Measurements from ENCODE around the gene KCP.

KCP gene

DNA sequence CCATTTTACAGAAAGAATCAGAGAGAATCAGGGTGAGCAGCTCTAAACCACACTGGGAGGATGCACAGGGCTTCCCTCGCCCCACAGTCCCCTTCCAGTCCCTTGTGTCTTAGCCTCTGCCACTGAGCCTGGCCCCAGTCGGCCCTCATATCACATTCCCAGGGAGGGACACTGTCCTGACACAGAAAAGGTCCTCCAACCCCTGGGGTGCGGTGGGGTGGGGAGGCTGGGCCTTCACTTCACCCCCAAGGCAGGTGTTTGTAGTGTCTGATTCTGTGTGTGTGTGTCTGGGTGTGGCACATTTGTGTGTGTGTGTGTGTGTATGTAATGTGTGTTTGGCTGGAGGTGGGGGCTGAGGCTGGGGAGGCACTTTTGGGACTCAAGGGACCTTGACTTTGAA lies 1.8 kb upstream of the KCP start:
- Histone ChIP-seq H3K27me3 (replicated peaks; ENCODE audit: control insufficient read depth, insufficient read depth, low read length) (no peaks in the 10 kb centered on the region), H3K4me3 (replicated peaks; ENCODE audit: low read depth, low read length) (no peak overlapping the region), H3K36me3 (ENCODE audit: control insufficient read depth, insufficient read depth, low read length) (no peaks in the 10 kb centered on the region)
- no peak for DNase-seq (ENCODE audit: extremely low read depth, insufficient read length)
- no peak for TF ChIP-seq CTCF (IDR thresholded peaks at IDR 0.05; ENCODE audit: insufficient read depth, low read length, poor library complexity, severe bottlenecking)

DNA sequence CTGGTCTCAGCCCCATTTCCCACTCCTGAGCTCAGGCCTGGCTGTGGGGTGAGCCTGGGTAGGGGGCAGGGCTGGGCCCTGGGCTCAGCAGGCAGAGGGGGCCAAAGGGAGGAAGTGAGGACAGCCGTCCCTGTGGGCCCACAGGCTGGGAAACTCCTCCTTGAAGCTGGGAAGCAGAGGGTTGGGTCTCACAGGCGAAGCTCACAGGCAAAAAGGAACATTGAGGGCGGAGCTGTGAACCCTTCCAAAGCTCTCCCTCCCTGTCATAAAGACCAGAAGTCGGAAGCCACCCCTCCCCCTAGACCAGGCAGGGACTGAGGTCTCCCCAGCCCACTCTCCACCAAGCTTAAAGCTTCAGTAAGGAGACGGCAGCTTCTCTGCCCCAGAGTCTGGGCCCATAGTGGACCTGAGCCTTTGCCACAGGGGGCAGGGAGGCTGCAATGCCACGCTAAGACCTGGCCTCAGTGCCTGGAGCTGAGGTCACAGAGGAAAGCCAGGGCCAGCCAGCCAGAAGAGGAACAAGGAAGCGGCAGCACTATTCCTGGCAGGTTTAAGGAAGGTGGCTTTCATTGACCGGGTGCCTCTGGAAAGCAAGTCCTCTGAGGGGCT lies 1.0 kb upstream of the KCP start:
- H3K36me3 ChIP-seq (ENCODE audit: control insufficient read depth, insufficient read depth, low read length): no peaks in the 10 kb centered on the region
- TF ChIP-seq CTCF (IDR thresholded peaks at IDR 0.05; ENCODE audit: insufficient read depth, low read length, poor library complexity, severe bottlenecking): no peak
- no peaks in the 10 kb centered on the region for H3K27me3 ChIP-seq (replicated peaks; ENCODE audit: control insufficient read depth, insufficient read depth, low read length)
- no peak for DNase-seq (ENCODE audit: extremely low read depth, insufficient read length)
- H3K4me3 ChIP-seq (replicated peaks; ENCODE audit: low read depth, low read length): no peak overlapping the region

DNA sequence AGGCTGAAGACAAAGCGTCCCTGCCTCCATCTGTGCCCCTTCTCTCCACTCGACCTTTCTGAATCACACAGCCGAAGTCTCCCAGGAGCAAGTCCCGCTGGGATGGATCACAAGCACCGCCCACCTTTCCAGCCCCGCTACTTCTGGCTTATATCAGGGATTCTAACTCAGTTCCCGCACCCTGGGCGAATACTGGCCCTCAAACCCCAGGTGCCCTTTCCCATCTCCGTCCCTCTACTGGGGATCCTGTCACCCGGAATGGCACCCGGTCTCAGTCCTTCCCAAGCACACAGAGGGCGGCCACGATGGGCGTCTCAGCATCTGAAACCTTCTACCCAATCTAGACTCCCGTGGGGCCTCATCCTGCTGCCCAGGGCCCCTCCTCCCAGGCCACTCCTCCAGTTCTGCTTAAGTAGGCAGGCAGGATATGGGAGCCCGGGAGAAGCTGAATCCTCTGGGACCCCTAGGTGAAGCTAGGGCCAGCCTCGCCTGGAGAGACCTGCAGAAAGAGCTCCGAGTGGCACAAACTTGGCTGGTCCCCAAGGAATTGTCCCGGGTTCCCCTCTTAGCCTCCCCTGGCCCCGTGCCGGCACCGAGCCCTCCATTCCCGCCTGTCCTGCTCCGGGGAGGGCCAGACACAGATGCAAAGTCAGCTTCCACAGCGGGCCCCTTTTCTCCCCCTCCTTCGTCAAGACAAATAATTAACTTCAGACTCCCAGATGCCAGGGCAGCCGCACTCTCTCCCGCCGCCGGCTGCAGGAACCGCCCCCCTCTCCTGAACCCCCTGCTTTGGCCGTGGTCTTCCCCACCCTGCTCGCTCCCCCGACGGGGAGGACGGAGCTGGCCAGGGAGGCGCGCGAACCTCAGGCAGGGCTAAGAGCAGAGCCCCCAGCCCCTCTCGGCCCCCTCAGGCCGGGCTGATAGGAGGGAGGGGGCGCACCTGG lies 612 bp downstream of the KCP start:
- DNase-seq (ENCODE audit: extremely low read depth, insufficient read length): no peak
- Histone ChIP-seq H3K36me3 (ENCODE audit: control insufficient read depth, insufficient read depth, low read length) (no peaks in the 10 kb centered on the region), H3K4me3 (replicated peaks; ENCODE audit: low read depth, low read length) (no peak overlapping the region), H3K27me3 (replicated peaks; ENCODE audit: control insufficient read depth, insufficient read depth, low read length) (no peaks in the 10 kb centered on the region)
- no peak for TF ChIP-seq CTCF (IDR thresholded peaks at IDR 0.05; ENCODE audit: insufficient read depth, low read length, poor library complexity, severe bottlenecking)

GRCh38 chr7:128908750-128909624 lies 1.5 kb downstream of the KCP start:
- TF ChIP-seq CTCF (IDR thresholded peaks at IDR 0.05; ENCODE audit: insufficient read depth, low read length, poor library complexity, severe bottlenecking): no peak
- Histone ChIP-seq H3K36me3 (ENCODE audit: control insufficient read depth, insufficient read depth, low read length) (no peaks in the 10 kb centered on the region), H3K27me3 (replicated peaks; ENCODE audit: control insufficient read depth, insufficient read depth, low read length) (no peaks in the 10 kb centered on the region), H3K4me3 (replicated peaks; ENCODE audit: low read depth, low read length) (no peak overlapping the region)
- no peak for DNase-seq (ENCODE audit: extremely low read depth, insufficient read length)

- no peak for TF ChIP-seq CTCF (IDR thresholded peaks at IDR 0.05; ENCODE audit: insufficient read depth, low read length, poor library complexity, severe bottlenecking)
- H3K4me3 ChIP-seq (replicated peaks; ENCODE audit: low read depth, low read length): no peak overlapping the region
- H3K27me3 ChIP-seq (replicated peaks; ENCODE audit: control insufficient read depth, insufficient read depth, low read length): no peaks in the 10 kb centered on the region
- no peaks in the 10 kb centered on the region for H3K36me3 ChIP-seq (ENCODE audit: control insufficient read depth, insufficient read depth, low read length)
- no peak for DNase-seq (ENCODE audit: extremely low read depth, insufficient read length)
These were observed 3.5 kb downstream of the KCP start for GRCh38 chr7:128906766-128907559.
